Loucy (cell line): Measurements from ENCODE around the gene PRND.

Experiments
- H2AFZ ChIP-seq: fragments of 200-600 bp; sonication (generic); 2 replicates; pipeline ENCODE4 v1.6.0; 2016; ENCODE audit warnings: antibody characterized with exemption, mild to moderate bottlenecking, low read length, moderate library complexity
- H3F3A ChIP-seq: fragments of 200-600 bp; 2 replicates; pipeline ENCODE4 v1.6.0; 2016; ENCODE audit warnings: antibody characterized with exemption, low read depth, mild to moderate bottlenecking
- H3K27me3 ChIP-seq: fragments of 200-600 bp; sonication (generic); 2 replicates; pipeline ENCODE4 v1.6.1; 2014; ENCODE audit warnings: low read length, mild to moderate bottlenecking; ENCODE audit not compliant: insufficient read depth, poor library complexity, severe bottlenecking
- H3K36me3 ChIP-seq: fragments of 200-600 bp; sonication (generic); 2 replicates; pipeline ENCODE4 v1.6.1; 2016; ENCODE audit warnings: low read length; ENCODE audit not compliant: insufficient read depth
- H3K4me1 ChIP-seq: fragments of 200-600 bp; sonication (generic); 2 replicates; pipeline ENCODE4 v1.5.1; 2014; ENCODE audit warnings: low read length, mild to moderate bottlenecking; ENCODE audit not compliant: insufficient read depth, poor library complexity, severe bottlenecking
- H3K4me2 ChIP-seq: fragments of 200-600 bp; sonication (generic); 2 replicates; pipeline ENCODE4 v1.6.0; 2014; ENCODE audit warnings: antibody characterized with exemption, low read length, low read depth, mild to moderate bottlenecking; ENCODE audit not compliant: poor library complexity, severe bottlenecking
- H3K4me3 ChIP-seq: fragments of 200-600 bp; sonication (generic); 2 replicates; pipeline ENCODE4 v1.5.1; 2014; ENCODE audit warnings: low read length, mild to moderate bottlenecking, mixed read lengths; ENCODE audit not compliant: poor library complexity, severe bottlenecking
- H3K79me2 ChIP-seq: fragments of 200-600 bp; sonication (generic); 2 replicates; pipeline ENCODE4 v1.6.1; 2014; ENCODE audit warnings: low read length; ENCODE audit not compliant: insufficient read depth
- H3K9ac ChIP-seq: fragments of 200-600 bp; sonication (generic); 2 replicates; pipeline ENCODE4 v1.6.0; 2014; ENCODE audit warnings: mild to moderate bottlenecking, low read depth, low read length, moderate library complexity; ENCODE audit not compliant: poor library complexity, severe bottlenecking
- H3K9me2 ChIP-seq: fragments of 200-600 bp; sonication (generic); replicated peaks from 2 replicates; pipeline ENCODE4 v1.6.1; 2016; ENCODE audit warnings: low read depth, low read length, mixed read lengths
- H3K9me3 ChIP-seq: fragments of 200-600 bp; sonication (generic); 2 replicates; pipeline ENCODE4 v1.6.1; 2014; ENCODE audit warnings: mild to moderate bottlenecking, antibody characterized with exemption, low read length, low read depth; ENCODE audit not compliant: insufficient read depth
- H4K20me1 ChIP-seq: fragments of 200-600 bp; sonication (generic); 2 replicates; pipeline ENCODE4 v1.6.0; 2014; ENCODE audit warnings: antibody characterized with exemption, low read length, mild to moderate bottlenecking; ENCODE audit not compliant: insufficient read depth, poor library complexity, severe bottlenecking
- EZH2phosphoT487 ChIP-seq: fragments of 200-600 bp; IDR thresholded peaks from 2 replicates; pipeline ENCODE4 v1.6.1; 2018; ENCODE audit warnings: antibody characterized with exemption, mild to moderate bottlenecking, moderate library complexity, borderline replicate concordance
- TF ChIP-seq, protein P1 (sequence below): fragments of 200-600 bp; sonication (generic); conservative IDR thresholded peaks from 2 replicates; pipeline ENCODE4 v1.5.1; 2014; ENCODE audit warnings: mild to moderate bottlenecking, antibody characterized with exemption, low read length

The PRND gene

DNA sequence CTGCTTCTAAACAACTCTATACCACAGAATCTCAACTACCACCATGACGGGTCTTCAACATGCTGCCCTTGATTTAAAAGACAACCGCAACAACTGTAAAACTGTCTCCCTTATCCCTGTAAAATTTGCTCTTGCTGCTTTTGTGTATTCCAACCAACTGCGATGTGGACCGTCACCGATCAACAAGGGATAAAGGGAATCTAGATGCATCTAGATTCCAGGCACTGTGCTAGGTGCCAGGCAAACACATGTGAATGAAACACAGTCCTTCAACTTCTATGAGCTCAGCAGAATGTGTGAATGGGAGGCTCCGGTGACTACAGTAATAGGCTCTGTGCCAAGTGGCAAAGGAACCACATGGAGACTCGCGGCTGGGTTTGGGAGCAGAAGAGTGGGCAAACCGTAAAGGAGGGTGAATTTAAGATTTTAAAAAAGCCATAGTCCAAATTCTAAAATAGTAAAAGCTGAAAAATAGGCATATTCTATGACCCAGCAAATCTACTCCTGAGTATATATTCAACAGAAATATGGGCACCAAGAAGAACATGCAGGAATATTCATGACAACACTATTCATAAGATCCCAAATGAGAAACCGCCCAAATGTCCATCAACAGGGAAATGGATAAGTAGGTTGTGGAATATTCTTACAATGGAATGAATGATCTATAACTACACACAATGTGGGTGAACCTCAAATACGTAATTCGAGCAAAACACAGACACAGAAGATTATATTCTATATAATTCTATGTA, 3.7 kb upstream of the PRND start:
- Histone ChIP-seq H3F3A (no peaks in the 10 kb centered on the region), H3K79me2 (no peaks in the 10 kb centered on the region), H3K27me3 (no peaks in the 10 kb centered on the region), H3K9ac (no peak overlapping the region), H3K9me3 (no peaks in the 10 kb centered on the region), H3K4me3 (no peak overlapping the region), H3K4me2 (no peak overlapping the region), H2AFZ (no peak overlapping the region), H3K36me3 (no peaks in the 10 kb centered on the region), H3K9me2 (no peaks in the 10 kb centered on the region), H4K20me1 (no peaks in the 10 kb centered on the region), H3K4me1 (no peaks in the 10 kb centered on the region)
- TF ChIP-seq EZH2phosphoT487, result no peak
- TF ChIP-seq, protein P1, sequence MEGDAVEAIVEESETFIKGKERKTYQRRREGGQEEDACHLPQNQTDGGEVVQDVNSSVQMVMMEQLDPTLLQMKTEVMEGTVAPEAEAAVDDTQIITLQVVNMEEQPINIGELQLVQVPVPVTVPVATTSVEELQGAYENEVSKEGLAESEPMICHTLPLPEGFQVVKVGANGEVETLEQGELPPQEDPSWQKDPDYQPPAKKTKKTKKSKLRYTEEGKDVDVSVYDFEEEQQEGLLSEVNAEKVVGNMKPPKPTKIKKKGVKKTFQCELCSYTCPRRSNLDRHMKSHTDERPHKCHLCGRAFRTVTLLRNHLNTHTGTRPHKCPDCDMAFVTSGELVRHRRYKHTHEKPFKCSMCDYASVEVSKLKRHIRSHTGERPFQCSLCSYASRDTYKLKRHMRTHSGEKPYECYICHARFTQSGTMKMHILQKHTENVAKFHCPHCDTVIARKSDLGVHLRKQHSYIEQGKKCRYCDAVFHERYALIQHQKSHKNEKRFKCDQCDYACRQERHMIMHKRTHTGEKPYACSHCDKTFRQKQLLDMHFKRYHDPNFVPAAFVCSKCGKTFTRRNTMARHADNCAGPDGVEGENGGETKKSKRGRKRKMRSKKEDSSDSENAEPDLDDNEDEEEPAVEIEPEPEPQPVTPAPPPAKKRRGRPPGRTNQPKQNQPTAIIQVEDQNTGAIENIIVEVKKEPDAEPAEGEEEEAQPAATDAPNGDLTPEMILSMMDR, result no peak

DNA sequence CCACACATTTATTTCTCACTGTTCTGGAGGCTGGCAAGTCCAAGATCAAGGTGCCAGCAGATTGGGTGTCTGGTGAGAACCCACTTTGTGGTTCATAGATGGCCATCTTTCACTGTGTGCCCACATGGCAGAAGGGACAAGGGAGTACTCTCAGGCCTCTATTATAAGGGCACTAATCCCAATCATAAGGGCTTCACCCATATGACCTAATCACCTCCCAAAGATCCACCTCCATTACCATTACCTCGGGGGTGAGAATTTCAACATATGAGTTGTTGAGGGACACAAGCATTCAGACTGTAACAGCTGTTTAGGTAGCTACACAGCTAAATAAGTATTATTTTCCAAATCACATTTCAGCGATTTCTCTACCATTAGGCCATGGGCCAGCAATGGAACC, 2.5 kb upstream of the PRND start:
- no peak for TF ChIP-seq EZH2phosphoT487
- TF ChIP-seq, protein P1, result no peak
- Histone ChIP-seq H3K4me2 (no peak overlapping the region), H3K36me3 (no peaks in the 10 kb centered on the region), H4K20me1 (no peaks in the 10 kb centered on the region), H3F3A (no peaks in the 10 kb centered on the region), H3K4me1 (no peaks in the 10 kb centered on the region), H3K9ac (no peak overlapping the region), H3K27me3 (no peaks in the 10 kb centered on the region), H3K9me3 (no peaks in the 10 kb centered on the region), H2AFZ (no peak overlapping the region), H3K79me2 (no peaks in the 10 kb centered on the region), H3K4me3 (no peak overlapping the region), H3K9me2 (no peaks in the 10 kb centered on the region)

DNA sequence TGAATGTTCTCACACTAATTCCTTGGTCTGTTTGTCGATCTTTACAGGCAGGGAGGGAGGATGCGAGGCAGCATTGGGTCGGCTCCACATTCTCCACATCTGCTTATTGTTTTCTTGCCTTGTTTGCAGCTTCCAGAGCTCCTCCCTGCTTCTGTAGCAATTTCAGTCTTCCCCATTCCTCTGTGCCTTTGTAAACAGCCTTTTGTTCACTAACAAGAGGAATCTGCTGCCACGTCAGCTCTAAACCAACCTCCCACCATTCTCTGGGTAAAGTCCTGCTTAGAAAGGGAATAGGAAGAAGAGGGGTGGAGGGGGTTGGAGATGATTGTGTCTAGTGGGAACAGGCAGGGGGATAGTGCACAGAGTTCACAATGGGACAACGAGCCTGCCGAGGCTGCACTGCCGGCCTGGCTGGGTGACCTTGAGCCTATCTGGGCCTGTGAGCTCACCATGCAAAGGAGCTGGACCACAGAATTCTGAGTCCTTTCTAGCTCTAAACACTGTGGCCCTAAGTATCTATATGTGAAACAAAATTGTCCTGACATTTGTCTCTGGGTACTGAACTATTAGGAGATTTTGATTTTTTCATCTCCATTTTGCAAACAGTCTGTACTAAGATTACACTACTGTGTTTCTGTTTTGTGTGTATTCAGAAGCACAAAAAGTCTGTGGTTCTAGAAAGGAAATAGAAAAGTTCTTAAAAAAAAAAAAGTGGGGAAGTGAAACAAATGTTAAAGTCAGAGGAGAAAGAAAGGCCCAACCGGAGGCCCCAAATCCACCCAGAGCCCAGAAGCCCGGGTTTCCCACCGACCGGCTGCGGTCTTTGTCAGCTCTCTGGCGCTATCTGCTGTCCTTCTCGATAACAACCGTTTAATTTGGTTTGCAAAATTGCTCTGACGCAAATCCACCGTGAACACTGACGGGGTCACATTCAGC, 1.4 kb upstream of the PRND start:
- Histone ChIP-seq H3K4me2 (no peak overlapping the region), H3K36me3 (no peaks in the 10 kb centered on the region), H3K9me2 (no peaks in the 10 kb centered on the region), H3K4me1 (no peaks in the 10 kb centered on the region), H3K4me3 (no peak overlapping the region), H3F3A (no peaks in the 10 kb centered on the region), H3K9ac (no peak overlapping the region), H3K79me2 (no peaks in the 10 kb centered on the region), H3K27me3 (no peaks in the 10 kb centered on the region), H4K20me1 (no peaks in the 10 kb centered on the region), H3K9me3 (no peaks in the 10 kb centered on the region), H2AFZ (peak overlapping the region; percentile 37)
- TF ChIP-seq EZH2phosphoT487, result no peak
- TF ChIP-seq, protein P1, result peak; percentile 79
